Measurements from ENCODE around the gene FAM193A. TPM values are rescaled to one million over a fixed set of nuclear protein-coding genes. Genes with fewer than 3 reads are reported as not detected.

FAM193A gene
- polyA plus RNA-seq, 1 experiment, result 5.9 TPM

- no peaks in the 10 kb centered on the region for H3K27me3 ChIP-seq (ENCODE audit: control insufficient read depth, insufficient read depth, low read length)
- TF ChIP-seq, protein P1, sequence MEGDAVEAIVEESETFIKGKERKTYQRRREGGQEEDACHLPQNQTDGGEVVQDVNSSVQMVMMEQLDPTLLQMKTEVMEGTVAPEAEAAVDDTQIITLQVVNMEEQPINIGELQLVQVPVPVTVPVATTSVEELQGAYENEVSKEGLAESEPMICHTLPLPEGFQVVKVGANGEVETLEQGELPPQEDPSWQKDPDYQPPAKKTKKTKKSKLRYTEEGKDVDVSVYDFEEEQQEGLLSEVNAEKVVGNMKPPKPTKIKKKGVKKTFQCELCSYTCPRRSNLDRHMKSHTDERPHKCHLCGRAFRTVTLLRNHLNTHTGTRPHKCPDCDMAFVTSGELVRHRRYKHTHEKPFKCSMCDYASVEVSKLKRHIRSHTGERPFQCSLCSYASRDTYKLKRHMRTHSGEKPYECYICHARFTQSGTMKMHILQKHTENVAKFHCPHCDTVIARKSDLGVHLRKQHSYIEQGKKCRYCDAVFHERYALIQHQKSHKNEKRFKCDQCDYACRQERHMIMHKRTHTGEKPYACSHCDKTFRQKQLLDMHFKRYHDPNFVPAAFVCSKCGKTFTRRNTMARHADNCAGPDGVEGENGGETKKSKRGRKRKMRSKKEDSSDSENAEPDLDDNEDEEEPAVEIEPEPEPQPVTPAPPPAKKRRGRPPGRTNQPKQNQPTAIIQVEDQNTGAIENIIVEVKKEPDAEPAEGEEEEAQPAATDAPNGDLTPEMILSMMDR (IDR thresholded peaks at IDR 0.05; ENCODE audit: low read depth, low read length), result no peak
- H3K9me3 ChIP-seq (ENCODE audit: control insufficient read depth, insufficient read depth, low read length), result no peaks in the 10 kb centered on the region
- H3K27ac ChIP-seq (ENCODE audit: low read depth, low read length), result no peak overlapping the region
- CTCF ChIA-PET, result no interaction called here
- POLR2A ChIA-PET, result no interaction called here
- H3K4me3 ChIP-seq (ENCODE audit: low read depth, low read length), result no peak overlapping the region
- DNase-seq (ENCODE audit: low read depth, low spot score), result no peak
Observed at GRCh38 chr4:2648159-2648814, 111.8 kb downstream of the FAM193A start.

GRCh38 chr4:2649604-2650114 is 113.2 kb downstream of the FAM193A start:
- ChIA-PET POLR2A (no interaction called here), CTCF (no interaction called here)
- Histone ChIP-seq H3K9me3 (ENCODE audit: control insufficient read depth, insufficient read depth, low read length) (no peaks in the 10 kb centered on the region), H3K27ac (ENCODE audit: low read depth, low read length) (no peak overlapping the region), H3K4me3 (ENCODE audit: low read depth, low read length) (no peak overlapping the region), H3K27me3 (ENCODE audit: control insufficient read depth, insufficient read depth, low read length) (no peaks in the 10 kb centered on the region)
- TF ChIP-seq, protein P1 (IDR thresholded peaks at IDR 0.05; ENCODE audit: low read depth, low read length), result no peak
- no peak for DNase-seq (ENCODE audit: low read depth, low spot score)

GRCh38 chr4:2650276-2650675 is 113.8 kb downstream of the FAM193A start:
- ChIA-PET CTCF (no interaction called here), POLR2A (no interaction called here)
- Histone ChIP-seq H3K4me3 (ENCODE audit: low read depth, low read length) (no peak overlapping the region), H3K27ac (ENCODE audit: low read depth, low read length) (no peak overlapping the region), H3K9me3 (ENCODE audit: control insufficient read depth, insufficient read depth, low read length) (no peaks in the 10 kb centered on the region), H3K27me3 (ENCODE audit: control insufficient read depth, insufficient read depth, low read length) (no peaks in the 10 kb centered on the region)
- no peak for DNase-seq (ENCODE audit: low read depth, low spot score)
- TF ChIP-seq, protein P1 (IDR thresholded peaks at IDR 0.05; ENCODE audit: low read depth, low read length), result no peak

DNA sequence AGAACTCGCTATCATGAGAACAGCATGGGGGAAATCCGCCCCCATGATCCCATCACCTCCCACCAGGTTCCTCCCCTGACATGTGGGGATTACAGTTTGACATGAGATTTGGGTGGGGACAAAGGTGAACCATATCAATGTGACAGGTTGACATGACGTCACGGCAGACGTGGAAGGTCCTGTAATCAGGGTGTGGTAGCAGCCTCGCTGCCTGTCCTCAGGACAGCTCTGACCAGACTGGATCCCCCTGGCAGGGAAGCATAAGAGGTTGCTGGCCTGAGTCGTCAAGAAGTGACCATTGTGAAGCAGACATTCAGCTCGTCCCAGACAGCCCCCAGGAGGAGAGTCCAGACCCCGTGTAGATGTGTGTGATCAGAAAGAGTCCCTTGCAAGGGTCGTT is 115.1 kb downstream of the FAM193A start:
- H3K27me3 ChIP-seq (ENCODE audit: control insufficient read depth, insufficient read depth, low read length), result no peaks in the 10 kb centered on the region
- ChIA-PET POLR2A (no interaction called here), CTCF (no interaction called here)
- no peak overlapping the region for H3K27ac ChIP-seq (ENCODE audit: low read depth, low read length)
- TF ChIP-seq, protein P1 (IDR thresholded peaks at IDR 0.05; ENCODE audit: low read depth, low read length), result no peak
- no peak overlapping the region for H3K4me3 ChIP-seq (ENCODE audit: low read depth, low read length)
- no peaks in the 10 kb centered on the region for H3K9me3 ChIP-seq (ENCODE audit: control insufficient read depth, insufficient read depth, low read length)
- DNase-seq (ENCODE audit: low read depth, low spot score), result no peak

- Histone ChIP-seq H3K27ac (ENCODE audit: low read depth, low read length) (no peak overlapping the region), H3K27me3 (ENCODE audit: control insufficient read depth, insufficient read depth, low read length) (no peaks in the 10 kb centered on the region), H3K4me3 (ENCODE audit: low read depth, low read length) (no peak overlapping the region), H3K9me3 (ENCODE audit: control insufficient read depth, insufficient read depth, low read length) (no peaks in the 10 kb centered on the region)
- CTCF ChIA-PET, result no interaction called here
- POLR2A ChIA-PET, result no interaction called here
- DNase-seq (ENCODE audit: low read depth, low spot score), result no peak
- TF ChIP-seq, protein P1 (IDR thresholded peaks at IDR 0.05; ENCODE audit: low read depth, low read length), result no peak
Observed at GRCh38 chr4:2651998-2652397, 115.6 kb downstream of the FAM193A start.

All from AG04450 (cell line).